Body of pancreas (tissue), 4 donors: ENCODE data around the gene ADAMTS20. TPM values are rescaled to one million over a fixed set of nuclear protein-coding genes. Genes with fewer than 3 reads are reported as not detected.

ENCODE experiments used
- ATAC-seq: fragments of 150-250 bp; one replicate; pipeline ENCODE4 v1.9.1; 2016
- DNase-seq, 4 donors: peaks; one replicate each; pipeline ENCODE4 v3.0.0-alpha.2; 2019
- H3K27ac ChIP-seq, 4 donors: fragments of 200-600 bp; sonication (generic); 1 replicate in 3 of 4; 2 replicates in 1 of 4; pipeline versions ENCODE4 v1.5.1 to v1.6.1; 2016 to 2019; ENCODE audit warnings: mild to moderate bottlenecking in 1 of 4, mixed read lengths in 1 of 4, moderate library complexity in 1 of 4
- H3K27me3 ChIP-seq, 2 donors: fragments of 200-600 bp; sonication (generic); one replicate each; pipeline ENCODE4 v1.6.0; 2016; ENCODE audit warnings: mild to moderate bottlenecking in 1 of 2
- H3K36me3 ChIP-seq, 2 donors: fragments of 200-600 bp; sonication (generic); replicated peaks in 1 of 2; 2 replicates each; pipeline ENCODE4 v1.5.1; 2016; ENCODE audit warnings: low read depth in 2 of 2; ENCODE audit not compliant: insufficient read depth in 1 of 2
- H3K4me1 ChIP-seq: fragments of 200-600 bp; sonication (generic); one replicate; pipeline ENCODE4 v1.6.0; 2016
- H3K4me3 ChIP-seq, 2 donors: fragments of 200-600 bp; sonication (generic); 1 replicate in 1 of 2; 2 replicates in 1 of 2; pipeline ENCODE4 v1.5.1; 2016 to 2019
- H3K9me3 ChIP-seq, 3 donors: fragments of 200-600 bp; sonication (generic); 1 replicate in 2 of 3; 2 replicates in 1 of 3; pipeline ENCODE4 v1.5.1; 2016
- CTCF ChIP-seq, 7 experiments: fragments of 450-650 bp in 4 of 7; fragments of 200-600 bp in 3 of 7; sonication (generic) in 3 of 7; IDR thresholded peaks; one replicate each; pipeline ENCODE4 v1.5.1; 2016 to 2019; ENCODE audit warnings: antibody characterized with exemption in 7 of 7
- POLR2A ChIP-seq, 3 donors: fragments of 450-650 bp; IDR thresholded peaks; one replicate each; pipeline ENCODE4 v1.6.1; 2016; ENCODE audit warnings: antibody characterized with exemption in 3 of 3, mild to moderate bottlenecking in 2 of 3
- WGBS, 2 donors: methylation state at CpG; one replicate each; pipeline ENCODE4 v1.1.5; 2017; 5-methylcytosine and 5-hydroxymethylcytosine counted together
- intact Hi-C: fragments of 100-400 bp; cut with DNase I; formaldehyde crosslinking; loops from one replicate; pipeline ENCODE4 v1.15.1; 2023
- total RNA-seq, 2 donors: library from RNA; depleted of rRNA; stranded (reverse); fragments of >200 nt; gene quantifications; one replicate each; pipeline ENCODE4 v1.1.0, GENCODE V29; 2016

Gene ADAMTS20
- total RNA-seq, 2 donors from 2014 or later = not detected

GRCh38 chr12:43337571-43338444 is 214.2 kb downstream of the ADAMTS20 start:
- no peak for DNase-seq
- H3K27ac ChIP-seq = peak overlapping the region in 2 of 4 donors; percentile 6 to 34

DNA sequence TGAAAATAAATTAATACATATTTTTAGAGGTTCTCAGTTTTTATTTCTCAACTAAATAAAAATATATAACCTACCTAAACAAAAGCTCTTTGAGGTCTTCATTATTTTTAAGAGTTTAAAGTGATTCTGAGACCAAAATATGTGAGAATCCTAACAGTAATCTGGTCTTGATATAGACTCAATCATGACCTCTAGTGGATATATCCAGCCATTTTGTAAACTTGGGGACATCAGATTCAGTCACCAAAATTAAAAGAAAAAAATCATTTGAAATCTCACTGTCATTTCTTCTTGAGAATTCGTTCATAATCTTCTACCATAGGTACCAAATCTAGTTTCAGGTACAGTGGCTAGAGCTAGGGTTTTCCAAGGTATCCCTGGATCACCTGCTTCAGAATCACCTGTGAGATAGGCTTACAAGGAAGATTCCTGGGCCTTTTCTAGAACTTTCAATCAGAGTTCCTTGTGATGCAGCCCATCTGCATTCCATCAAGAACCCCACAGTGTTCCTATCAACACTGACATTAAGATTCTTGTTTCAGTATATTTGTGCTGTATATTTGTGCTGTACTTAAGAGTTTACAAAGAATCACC is 214.9 kb downstream of the ADAMTS20 start:
- ATAC-seq (no peak), DNase-seq (no peak)
- Histone ChIP-seq H3K4me1 (peaks cover 6% of the 10 kb centered on the region), H3K36me3 (no peaks in the 10 kb centered on the region), H3K27me3 (no peaks in the 10 kb centered on the region), H3K4me3 (no peak overlapping the region), H3K27ac (no peak overlapping the region), H3K9me3 (no peaks in the 10 kb centered on the region)
- no peak for TF ChIP-seq POLR2A (IDR thresholded peaks at IDR 0.05)
- peak in 6 of 7 experiments; percentile 21 to 46 (median 38) for TF ChIP-seq CTCF (IDR thresholded peaks at IDR 0.05)
- intact Hi-C loops = no loop called here
- WGBS, 2 donors = 29 to 33% methylated on average over 1 of the region's 1 CpG

More at GRCh38 chr12:43337571-43338444, 214.2 kb downstream of the ADAMTS20 start:
- Histone ChIP-seq H3K4me1 (peaks cover 6% of the 10 kb centered on the region), H3K27me3 (no peaks in the 10 kb centered on the region), H3K36me3 (no peaks in the 10 kb centered on the region), H3K9me3 (no peaks in the 10 kb centered on the region), H3K4me3 (no peak overlapping the region)
- intact Hi-C loops = no loop called here
- ATAC-seq = peak; percentile 58
- TF ChIP-seq POLR2A (IDR thresholded peaks at IDR 0.05) = no peak
- WGBS, 2 donors = 37 to 46% methylated on average over 4 of the region's 4 CpGs

GRCh38 chr12:43333644-43334043 is 218.4 kb downstream of the ADAMTS20 start:
- DNase-seq = no peak
- no peak for ATAC-seq
- TF ChIP-seq POLR2A (IDR thresholded peaks at IDR 0.05) (no peak), CTCF (IDR thresholded peaks at IDR 0.05) (no peak)
- Histone ChIP-seq H3K27ac (no peak overlapping the region), H3K4me3 (no peak overlapping the region), H3K27me3 (no peaks in the 10 kb centered on the region), H3K9me3 (no peaks in the 10 kb centered on the region), H3K36me3 (no peaks in the 10 kb centered on the region), H3K4me1 (peaks cover 4% of the 10 kb centered on the region)
- intact Hi-C loops = no loop called here
- WGBS, 2 donors = 80 to 94% methylated on average over 2 of the region's 2 CpGs

DNA sequence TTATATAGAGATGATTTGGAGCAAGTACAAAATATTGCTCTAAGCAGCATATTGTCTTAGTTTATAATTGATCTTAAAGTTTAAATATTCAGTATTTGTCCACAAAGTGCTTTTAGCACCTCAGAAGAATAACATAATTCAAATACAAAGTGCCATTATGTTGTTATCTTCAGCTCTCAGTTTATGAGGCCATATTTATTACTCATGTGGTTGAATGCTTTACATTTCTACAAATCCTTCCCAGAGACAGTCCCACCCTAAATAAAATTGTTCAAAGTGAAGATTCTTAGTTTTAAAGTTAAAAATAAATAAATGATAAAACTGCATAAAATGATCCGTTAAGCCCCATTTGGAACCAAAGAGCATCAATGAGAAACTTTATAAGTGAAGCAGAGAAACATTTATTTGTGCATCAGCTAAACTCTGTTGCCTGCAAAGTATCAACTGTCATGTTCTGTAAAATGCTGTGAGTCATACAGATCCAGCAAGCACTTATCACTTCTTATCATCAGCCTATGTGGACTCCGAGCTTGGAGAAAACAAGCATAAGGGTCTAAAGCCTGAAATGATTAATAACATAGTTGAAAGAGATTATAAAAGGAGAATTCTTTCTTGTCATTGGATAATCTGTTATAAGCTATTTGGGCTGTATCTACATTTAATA is 218.9 kb downstream of the ADAMTS20 start:
- no peaks in the 10 kb centered on the region for H3K4me1 ChIP-seq
- intact Hi-C loops = no loop called here
- no peaks in the 10 kb centered on the region for H3K9me3 ChIP-seq
- TF ChIP-seq POLR2A (IDR thresholded peaks at IDR 0.05) = no peak
- ATAC-seq (no peak), DNase-seq (no peak)
- 35 to 48% methylated on average over 2 of the region's 2 CpGs for WGBS, 2 donors
- H3K27me3 ChIP-seq = no peaks in the 10 kb centered on the region
- H3K27ac ChIP-seq = no peak overlapping the region
- H3K4me3 ChIP-seq = no peak overlapping the region
- H3K36me3 ChIP-seq = no peaks in the 10 kb centered on the region

GRCh38 chr12:43331935-43332334 is 220.1 kb downstream of the ADAMTS20 start:
- intact Hi-C loops = no loop called here

More at GRCh38 chr12:43331935-43332334, 220.1 kb downstream of the ADAMTS20 start:
- TF ChIP-seq POLR2A (IDR thresholded peaks at IDR 0.05) (no peak), CTCF (IDR thresholded peaks at IDR 0.05) (no peak)
- Histone ChIP-seq H3K9me3 (no peaks in the 10 kb centered on the region), H3K27ac (no peak overlapping the region), H3K36me3 (no peaks in the 10 kb centered on the region), H3K27me3 (no peaks in the 10 kb centered on the region), H3K4me1 (no peaks in the 10 kb centered on the region), H3K4me3 (no peak overlapping the region)
- WGBS, 2 donors = 71 to 77% methylated on average over 3 of the region's 3 CpGs
- ATAC-seq = no peak
- DNase-seq = no peak
